Caki2 (cell line): ENCODE results near the gene PARD3B. TPM values are rescaled to one million over a fixed set of nuclear protein-coding genes. Genes with fewer than 3 reads are reported as not detected.

Experiments used
- DNase-seq: peaks from one replicate; pipeline ENCODE4 v3.0.0-alpha.2; 2015; ENCODE audit warnings: low read depth
- in situ Hi-C: cut with HindIII; loops from 2 replicates; pipeline ENCODE4 v1.10.0; 2016; ENCODE audit warnings: low sequenced_read_pairs, low pct_unique_long_range_greater_than_20kb, mixed read lengths
- total RNA-seq: library from RNA; depleted of rRNA; stranded (reverse); fragments of >200 nt; shearing (Covaris generic); gene quantifications from 2 replicates; pipeline ENCODE4 v1.2.3, GENCODE V29; 2014; ENCODE audit warnings: low replicate concordance

The PARD3B gene
- total RNA-seq, 1 experiment from 2014 or later = 3.8 TPM

- in situ Hi-C loops = no loop called here
These were observed 432.6 kb downstream of the PARD3B start for GRCh38 chr2:204977914-204978313.

DNA sequence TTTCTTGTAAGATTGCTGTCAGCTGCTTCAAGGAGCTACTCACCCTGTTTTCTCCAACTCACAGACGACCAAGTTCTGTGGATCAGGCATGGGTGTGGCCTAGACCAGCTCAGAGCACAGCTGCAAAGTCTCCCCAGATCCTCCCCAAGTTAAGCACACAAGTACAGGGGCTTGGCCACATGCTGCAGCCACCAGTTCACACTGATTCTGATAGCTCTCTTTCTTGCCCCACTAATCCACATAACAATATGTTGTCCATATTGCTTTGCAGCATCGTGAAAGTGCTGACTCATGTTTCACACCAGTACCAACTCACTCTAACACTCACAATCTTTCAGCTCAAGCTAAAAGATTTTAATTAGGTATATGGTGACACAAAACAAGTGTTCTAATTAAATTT is 437.0 kb downstream of the PARD3B start:
- in situ Hi-C loops = no loop called here
- DNase-seq = peak; percentile 39

More at GRCh38 chr2:204977914-204978313, 432.6 kb downstream of the PARD3B start:
- no peak for DNase-seq

GRCh38 chr2:204984518-204984917 is 439.2 kb downstream of the PARD3B start:
- in situ Hi-C loops = no loop called here
- DNase-seq = peak; percentile 61

- no peak for DNase-seq
- in situ Hi-C loops = no loop called here
These were observed 441.4 kb downstream of the PARD3B start for GRCh38 chr2:204986641-204987040.

DNA sequence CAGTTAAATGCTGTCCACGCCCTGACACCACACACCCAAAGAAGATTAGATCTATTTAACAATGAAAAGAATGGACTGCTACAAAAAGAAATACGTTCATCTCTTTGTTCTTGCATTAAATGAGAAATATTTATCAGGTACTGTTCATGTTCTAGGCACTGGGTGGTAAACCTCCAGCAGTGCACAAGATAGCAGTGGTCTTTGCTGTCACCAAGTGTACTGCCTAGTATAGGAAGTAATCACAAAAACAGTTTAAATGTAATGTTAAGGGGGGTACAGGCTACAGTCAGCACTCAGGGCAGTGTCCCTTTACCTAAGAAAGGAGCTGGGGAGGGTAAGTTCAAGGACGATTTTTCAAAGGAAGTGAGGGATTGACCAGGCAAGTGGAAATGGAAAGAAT is 443.6 kb downstream of the PARD3B start:
- in situ Hi-C loops = no loop called here
- no peak for DNase-seq

DNA sequence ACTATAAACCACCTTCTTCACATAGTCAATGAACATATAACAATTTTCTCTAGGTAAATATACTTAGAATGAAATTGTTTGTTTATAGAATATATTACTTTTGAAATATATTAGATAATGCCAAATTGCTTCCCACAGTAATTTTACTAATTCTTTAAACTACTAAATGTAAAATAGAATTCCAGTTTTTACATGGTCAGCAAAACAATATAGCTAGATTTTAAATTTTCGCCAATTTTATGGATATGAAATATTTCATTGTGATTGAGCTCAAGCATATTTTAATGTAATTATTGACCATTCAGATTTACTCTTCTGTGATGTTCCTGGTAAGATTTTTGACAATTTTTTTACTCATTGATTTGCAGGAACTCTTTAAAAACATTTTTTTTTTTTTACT is 444.6 kb downstream of the PARD3B start:
- in situ Hi-C loops = no loop called here
- no peak for DNase-seq

DNA sequence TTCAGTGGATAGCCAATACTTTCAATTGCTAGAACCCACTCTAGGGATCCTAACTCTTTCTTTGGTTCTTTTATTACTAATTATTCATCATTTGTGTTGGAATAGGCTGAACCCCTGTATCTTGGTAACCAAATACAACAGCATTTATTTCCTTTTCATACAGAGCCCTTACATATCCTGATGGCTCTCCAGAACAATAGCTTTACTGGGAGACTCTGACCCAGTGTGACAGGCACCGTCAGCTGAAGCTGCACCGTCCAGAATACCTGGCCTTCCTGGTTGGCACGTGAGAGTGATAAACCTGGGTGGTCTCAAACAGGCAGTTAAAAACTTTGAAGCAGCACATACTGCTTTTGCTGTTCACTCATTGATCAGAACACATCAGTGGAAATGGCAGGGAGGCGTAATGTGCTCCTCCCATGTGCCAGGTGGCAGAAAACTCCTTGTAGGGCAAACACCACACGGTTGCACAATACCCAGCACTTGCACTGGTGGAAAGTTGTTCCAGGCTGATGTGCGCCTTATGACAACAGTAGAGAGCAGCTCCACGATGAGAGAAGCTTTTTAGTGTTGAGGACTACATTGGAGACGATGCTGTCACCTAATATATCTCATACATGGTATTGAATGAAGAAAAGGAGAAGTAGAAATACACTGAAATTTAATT is 456.2 kb downstream of the PARD3B start:
- in situ Hi-C loops = no loop called here
- no peak for DNase-seq

DNA sequence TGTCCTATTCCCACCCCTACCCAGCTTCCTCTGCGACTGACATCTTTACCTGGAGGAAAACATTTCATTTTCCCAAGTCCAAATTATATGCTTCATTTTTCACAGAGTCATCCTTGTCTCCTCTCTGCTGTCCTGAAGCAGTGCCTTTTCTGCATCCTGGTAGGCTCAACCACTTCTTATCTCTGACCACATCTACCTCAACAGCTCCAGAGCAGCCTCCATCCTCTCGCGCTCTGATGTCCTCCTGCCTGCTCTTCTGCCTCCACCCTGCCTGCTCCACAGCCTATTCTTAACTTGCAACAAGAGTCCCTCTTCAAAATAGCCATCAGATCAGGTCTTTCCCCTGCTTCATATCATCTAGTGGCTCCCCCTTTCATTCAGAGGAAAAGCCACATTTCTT is 457.1 kb downstream of the PARD3B start:
- in situ Hi-C loops = no loop called here

DNA sequence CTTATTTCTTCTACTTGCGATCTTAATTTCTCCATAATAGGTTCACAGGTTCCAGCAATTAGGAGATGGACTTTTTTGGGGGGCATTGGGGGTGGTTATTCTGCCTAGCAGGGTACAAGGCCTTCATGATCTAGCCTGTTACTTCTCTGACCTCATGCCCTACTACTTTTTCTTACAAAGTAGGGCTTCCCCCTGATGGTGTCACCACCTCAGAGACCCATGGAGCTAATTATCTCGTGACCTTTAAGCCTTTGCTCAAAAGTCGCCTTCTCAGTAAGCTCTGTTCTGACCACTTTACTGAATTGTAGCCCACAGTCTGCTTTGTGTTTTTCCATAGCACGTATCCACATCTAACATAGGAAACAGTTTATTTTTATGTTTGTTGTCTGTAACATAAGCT is 458.0 kb downstream of the PARD3B start:
- in situ Hi-C loops = no loop called here
- no peak for DNase-seq

More for the DNA sequence above, 457.1 kb downstream of the PARD3B start:
- DNase-seq = no peak

DNA sequence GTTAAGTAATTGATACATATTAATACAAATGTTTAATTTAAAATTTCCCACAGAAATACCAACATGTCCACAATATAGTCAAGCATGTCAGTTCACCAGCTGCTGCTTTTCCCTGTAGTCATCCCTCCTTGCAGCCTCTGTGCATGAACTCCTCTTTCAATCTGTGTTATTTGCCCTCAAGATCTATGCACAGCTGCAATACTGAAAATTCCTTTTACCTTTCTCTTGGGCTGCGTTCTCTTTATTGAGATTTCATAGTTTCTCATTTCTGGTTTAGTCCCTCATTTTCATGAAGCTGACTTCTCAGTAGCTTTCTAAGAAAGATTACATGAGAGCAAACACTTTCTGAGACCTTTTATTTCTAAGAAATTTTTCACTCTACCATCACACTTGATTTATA is 464.9 kb downstream of the PARD3B start:
- no peak for DNase-seq
- in situ Hi-C loops = no loop called here

GRCh38 chr2:205011031-205011430 is 465.8 kb downstream of the PARD3B start:
- in situ Hi-C loops = no loop called here
- no peak for DNase-seq

GRCh38 chr2:205012961-205013360 is 467.7 kb downstream of the PARD3B start:
- DNase-seq = no peak
- in situ Hi-C loops = no loop called here

DNA sequence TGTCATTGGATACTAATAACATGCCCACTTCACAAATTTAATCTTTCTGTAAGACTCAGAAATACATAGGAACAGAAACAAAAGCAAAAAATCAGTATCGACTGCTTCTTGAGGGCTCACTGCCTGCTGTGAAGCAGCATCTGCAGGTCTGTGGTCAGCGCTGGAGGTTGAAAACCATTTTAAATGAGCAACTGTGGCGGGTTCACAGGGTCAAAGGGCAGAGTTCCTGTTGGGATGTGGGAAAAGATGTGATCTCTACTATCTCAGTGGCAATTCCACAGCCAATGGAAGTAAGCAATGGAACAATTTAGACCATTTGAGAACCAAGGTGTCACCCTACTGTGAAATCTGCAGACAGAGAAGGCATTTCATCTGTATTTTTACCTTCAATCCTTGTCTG is 468.3 kb downstream of the PARD3B start:
- in situ Hi-C loops = no loop called here
- no peak for DNase-seq

DNA sequence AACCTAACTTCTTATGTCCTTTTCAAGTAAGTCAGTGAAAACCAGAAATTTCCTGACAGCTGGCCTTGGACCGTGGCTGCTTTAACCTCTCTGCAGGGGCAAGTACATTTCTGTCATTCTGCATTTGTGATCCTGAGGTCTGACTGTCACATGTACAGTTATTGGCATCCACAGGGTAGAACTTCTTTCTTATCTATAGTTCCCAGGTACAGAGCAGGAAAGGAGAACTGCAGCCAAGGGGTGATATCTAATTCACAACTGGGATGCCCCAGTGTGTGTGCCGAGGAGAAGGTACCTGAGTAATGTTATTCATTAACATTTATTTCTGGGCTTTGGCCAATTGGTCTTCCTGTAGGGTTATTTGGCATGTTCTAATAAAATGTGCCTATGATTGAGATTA is 468.9 kb downstream of the PARD3B start:
- in situ Hi-C loops = no loop called here

GRCh38 chr2:205017381-205017780 is 472.1 kb downstream of the PARD3B start:
- in situ Hi-C loops = no loop called here
- no peak for DNase-seq

More for the DNA sequence above, 468.9 kb downstream of the PARD3B start:
- no peak for DNase-seq

DNA sequence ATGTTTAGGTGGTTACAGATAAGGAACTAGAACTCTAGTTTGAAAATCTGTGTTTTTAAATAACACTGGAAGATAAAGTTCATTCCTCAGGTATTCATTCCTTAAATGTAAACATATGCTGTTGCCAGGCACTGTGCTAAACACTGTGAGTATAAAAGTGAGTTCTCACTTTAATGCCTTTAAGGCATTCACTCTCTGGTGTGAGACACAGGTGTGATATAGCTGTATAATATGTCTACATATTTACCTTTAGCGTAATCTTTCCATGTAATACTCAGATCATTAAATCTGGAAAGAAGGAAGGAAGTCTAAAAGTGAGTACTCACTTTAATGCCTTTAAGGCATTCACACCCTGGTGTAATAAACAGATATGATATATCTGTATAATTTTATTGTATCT is 472.6 kb downstream of the PARD3B start:
- no peak for DNase-seq
- in situ Hi-C loops = no loop called here

DNA sequence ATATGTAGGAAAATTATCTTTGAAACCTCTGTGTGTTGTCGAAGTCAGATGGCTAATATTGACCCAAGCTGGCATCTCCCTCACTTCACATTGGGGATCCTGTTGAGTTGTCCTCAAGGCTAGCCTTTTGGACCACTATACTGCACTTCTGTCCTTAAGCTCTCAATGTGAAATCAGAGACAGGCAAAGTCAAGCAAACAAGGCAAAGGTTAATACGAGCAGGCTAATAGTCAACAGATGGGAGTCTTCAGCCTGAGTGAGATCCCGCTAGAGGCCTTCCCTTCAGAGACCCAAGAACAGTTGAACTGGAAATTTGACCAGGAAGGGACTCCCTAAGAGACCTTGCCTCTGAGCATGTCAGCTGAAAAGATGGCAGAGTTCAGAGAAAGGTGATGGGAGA is 475.4 kb downstream of the PARD3B start:
- in situ Hi-C loops = no loop called here

GRCh38 chr2:205022841-205023240 is 477.6 kb downstream of the PARD3B start:
- in situ Hi-C loops = no loop called here
- DNase-seq = no peak

More for the DNA sequence above, 475.4 kb downstream of the PARD3B start:
- no peak for DNase-seq

DNA sequence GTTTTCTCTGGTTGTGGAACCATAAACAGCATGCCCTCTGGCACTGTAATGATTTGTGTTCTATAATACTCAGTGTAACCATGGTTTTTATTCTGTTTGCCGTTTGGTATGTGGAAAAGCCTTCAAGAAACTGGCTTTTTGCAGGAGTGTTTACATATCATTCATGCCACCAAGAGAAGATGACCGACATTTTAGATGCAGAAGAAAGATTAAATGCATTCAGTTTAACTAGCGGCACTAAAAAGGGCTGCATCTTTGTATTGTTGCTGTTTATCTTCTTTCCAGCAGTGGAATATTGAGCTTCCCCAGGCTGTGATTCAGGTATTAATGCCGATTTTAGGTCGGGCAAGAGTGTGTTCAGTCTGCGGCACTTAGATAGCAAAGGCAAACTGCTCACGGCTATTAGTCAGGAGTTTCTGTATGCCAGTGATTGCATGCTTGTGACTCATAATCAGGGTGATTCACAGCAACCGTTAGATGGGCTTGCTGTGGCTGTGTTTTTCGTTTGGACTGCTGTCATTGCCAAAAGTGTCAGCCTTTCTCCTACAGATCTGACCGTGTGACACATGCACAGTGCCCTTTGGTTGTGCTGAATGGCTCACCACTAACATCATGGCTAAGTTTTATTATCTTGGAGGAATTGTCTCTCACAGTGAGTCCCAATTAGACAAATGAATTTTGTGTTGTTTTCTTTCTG is 479.7 kb downstream of the PARD3B start:
- in situ Hi-C loops = no loop called here
- DNase-seq = peak; percentile 92
